ENCODE results near the gene TCEAL9.

TCEAL9 gene

DNA sequence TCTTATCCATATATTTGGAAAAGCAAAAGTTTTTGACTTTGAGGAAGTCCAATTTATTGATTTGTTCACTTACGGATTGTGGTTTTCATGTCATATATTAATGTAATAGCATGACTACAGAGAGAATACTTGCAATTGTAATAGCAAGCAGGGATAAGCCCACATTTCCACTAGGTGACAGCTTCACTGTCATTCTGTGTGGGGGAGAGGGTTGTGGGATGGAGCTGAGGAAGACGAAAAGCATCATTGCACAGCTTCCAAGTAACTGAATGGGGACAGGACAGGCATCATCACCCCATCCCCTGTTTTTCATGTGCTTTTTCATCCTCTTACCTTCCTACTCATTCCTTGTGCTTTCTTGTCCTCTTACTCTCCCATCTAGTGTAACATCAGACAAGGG is 51.5 kb downstream of the TCEAL9 start:
- H3K27ac Mint-ChIP-seq: no peak overlapping the region
- H3K27me3 Mint-ChIP-seq (ENCODE audit: low read depth): no peaks in the 10 kb centered on the region
- H3K4me1 Mint-ChIP-seq: peaks cover 9% of the 10 kb centered on the region
- H3K4me3 Mint-ChIP-seq: no peak overlapping the region
- no peak for TF ChIP-seq CTCF (IDR thresholded peaks at IDR 0.05; ENCODE audit: unreplicated experiment in 3 of 3)
- peaks cover 3% of the 10 kb centered on the region for H3K9me3 Mint-ChIP-seq
- peaks cover 5% of the 10 kb centered on the region for H3K36me3 Mint-ChIP-seq (ENCODE audit: low read depth)
